Stimulated activated naive CD4-positive, alpha-beta T cell (primary cell): ENCODE results near the gene KERA.
"Not testable (repeated sequence)": the region's sequence is repeated elsewhere in the genome, so short reads cannot be mapped to it uniquely, and the experiment has no call there.

Source experiments
- DNase-seq, 6 experiments: peaks; one replicate each; lab custom pipeline; 2025; lab: John Stamatoyannopoulos, UW

The KERA gene

GRCh38 chr12:91057368-91058165 lies at the start of gene KERA:
Gene KERA, minus strand, starts transcription at chr12:91058024. Its CDS starts 1,743 bp downstream, at chr12:91056281.
- DNase-seq: no peak

DNA sequence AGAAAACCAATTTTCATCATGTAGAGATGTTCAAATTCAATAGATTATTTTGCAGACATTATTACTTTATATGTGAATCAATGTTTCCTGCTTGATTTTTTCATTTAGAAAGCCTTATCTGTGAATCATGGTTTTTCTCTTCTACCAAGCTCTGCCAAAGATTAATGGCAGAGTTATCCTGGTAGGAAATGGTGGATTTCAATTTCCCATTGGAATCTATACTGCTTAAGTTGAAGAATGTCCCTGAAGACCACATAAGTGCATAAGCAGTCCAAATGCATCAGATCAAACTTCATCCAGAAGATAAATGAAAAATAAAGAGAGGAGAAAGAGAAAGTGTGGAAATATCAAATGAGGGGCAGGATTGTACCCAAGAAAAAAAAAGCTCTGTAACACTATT lies 48.5 kb upstream of the KERA start:
- DNase-seq: no peak

DNA sequence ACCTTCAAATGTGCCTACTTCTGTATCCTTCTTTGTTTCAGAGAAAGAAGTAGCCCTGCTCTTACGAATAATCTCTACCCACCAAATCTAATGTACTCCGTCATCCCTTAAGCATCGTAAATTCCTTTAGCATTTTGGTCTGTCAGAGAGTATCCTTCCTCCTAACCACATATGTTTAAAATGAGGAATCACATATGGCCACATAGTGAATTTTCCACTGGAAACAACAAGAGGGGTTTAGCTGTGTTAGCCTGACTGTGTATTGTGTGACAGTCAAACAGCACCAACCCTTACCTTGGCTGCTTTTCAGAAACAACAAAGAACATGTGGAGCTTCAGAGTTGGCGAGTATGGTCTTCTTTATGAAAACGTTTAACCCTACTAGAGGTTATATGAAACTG lies 48.0 kb upstream of the KERA start:
- no peak for DNase-seq

DNA sequence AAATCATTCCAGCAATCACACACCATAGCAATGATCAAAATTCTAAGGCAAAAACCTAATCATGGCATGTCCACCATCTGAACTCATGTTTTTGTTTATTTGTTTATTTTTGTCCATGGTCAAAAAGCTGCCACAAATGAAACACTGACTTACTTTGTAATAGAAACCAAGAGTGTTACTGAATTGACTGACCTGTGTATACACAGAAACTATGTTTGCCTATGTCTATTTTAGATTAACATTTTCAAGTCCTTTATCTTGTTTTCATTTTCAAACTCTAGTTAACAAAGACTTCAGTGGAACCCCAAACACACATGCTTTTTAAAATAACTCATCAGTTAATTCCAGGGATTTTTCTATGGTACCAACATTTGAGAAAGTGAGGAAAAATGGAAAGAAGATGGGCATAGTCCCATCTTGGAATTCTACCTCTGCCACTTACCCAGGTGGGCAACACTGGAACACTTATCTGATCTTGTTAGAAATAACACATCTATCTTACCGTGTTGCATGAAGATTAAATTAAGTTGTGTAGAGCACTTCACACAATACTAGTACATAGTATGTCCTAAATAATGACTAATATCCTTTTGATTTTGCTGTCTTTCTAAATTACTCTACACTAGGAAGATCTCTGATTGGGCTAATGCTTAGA lies 47.1 kb upstream of the KERA start:
- no peak for DNase-seq

DNA sequence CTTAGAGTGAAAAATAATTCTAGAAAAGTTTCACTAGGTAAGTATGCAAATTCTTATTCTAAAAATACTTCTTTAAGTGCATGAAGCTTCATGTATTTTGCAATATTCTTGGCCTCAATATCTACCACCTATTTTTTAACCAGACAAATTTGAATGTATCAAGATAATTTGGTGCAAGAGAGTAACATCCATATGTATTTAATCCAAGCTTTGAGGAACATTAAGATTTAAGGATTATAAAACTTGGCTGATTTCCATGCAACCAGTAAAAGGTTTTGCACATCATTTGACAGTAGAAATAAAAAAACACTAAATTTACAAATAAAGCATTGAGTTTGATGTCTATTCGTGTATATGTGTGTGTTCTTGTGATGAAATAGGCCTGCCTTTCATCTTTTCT lies 45.8 kb upstream of the KERA start:
- no peak for DNase-seq

- no peak for DNase-seq
Observed at GRCh38 chr12:91103101-91103500, 45.3 kb upstream of the KERA start.

- DNase-seq: no peak
Observed at GRCh38 chr12:91100906-91101305, 43.1 kb upstream of the KERA start.

DNA sequence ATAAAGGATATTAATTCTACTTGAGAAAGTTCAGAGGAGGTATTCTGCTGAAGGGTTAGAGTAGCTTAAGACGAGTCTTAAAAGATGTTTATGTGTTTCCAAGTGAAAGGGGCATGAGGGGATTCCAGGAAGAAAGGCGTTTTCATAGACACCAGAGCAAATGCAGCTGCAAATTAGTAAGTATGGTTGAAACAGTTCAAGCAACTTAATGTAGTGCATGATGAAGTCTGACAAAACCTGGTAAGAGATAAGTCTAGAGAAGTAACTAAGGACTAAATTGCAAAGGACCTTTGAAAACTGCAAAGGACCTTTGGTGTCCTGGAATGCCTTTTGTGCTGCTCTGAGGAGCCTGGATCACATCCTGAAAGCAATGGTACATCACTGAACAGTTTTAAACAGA lies 42.0 kb upstream of the KERA start:
- DNase-seq: no peak

DNA sequence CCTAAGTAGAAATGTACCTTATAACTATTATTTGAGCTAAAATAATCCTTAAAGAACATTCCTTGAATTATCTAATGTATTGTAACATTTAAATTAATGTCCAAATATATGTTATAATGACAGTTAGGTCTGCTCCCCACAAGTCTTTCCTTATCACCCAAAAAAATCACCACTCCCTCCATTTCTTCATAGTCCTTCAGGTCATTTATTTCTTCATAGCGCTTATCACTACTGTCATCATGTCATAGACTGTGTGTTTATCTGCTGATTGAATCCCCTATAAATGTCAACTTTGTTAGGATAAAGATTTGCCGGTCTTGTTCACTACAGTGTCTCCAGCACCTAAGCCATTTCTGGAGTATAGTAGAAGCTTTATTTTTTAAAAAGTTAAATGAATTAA lies 41.5 kb upstream of the KERA start:
- DNase-seq: no peak

GRCh38 chr12:91098941-91099340 lies 41.1 kb upstream of the KERA start:
- DNase-seq: no peak

DNA sequence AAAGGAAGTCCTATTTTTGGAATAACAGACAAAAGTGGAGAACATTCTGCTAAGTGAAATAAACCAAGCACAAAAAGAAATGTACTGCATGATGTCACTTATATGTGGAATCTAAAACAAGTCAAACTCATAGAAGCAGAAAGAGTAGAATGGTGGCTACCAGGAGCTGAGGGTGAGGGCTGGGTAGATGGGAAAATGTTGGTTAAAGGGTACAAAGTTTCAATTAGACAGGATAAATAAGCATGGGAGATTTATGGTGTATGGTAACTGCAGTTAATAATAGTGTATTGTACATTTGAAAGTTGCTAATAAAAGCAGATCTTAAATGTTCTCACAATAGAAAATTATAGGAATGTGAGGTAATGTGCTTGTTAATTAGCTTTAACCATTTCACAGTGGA lies 40.6 kb upstream of the KERA start:
- DNase-seq: no peak

GRCh38 chr12:91094957-91095356 lies 37.1 kb upstream of the KERA start:
- no peak for DNase-seq

DNA sequence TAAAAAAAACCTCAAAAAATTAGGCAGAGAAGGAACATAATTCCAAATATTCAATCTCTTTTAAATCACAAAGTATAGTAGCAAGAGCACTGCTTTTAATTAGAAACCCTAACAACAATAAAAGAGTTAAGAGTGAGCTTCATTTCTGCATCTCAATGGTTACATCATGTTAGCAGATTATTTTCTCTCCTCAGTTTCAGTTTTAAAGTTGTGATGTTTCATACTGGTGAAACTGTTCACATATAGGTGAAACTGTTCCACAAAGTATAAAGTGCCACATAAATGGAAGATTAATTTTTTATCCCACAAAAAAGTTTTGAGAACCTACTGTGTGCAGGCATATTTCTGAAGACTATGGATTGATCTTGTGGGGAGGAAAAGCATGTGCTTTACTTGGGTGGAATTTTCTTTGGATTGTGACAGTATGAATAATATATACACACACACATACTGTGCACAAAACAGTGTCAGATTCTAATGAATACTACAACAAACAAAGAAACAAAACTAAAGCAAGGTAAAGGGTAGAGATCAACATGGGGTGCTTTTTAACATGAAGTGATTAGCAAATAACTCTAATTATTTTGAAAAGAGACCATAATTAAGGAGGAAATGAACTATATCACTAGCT lies 36.3 kb upstream of the KERA start:
- DNase-seq: no peak

DNA sequence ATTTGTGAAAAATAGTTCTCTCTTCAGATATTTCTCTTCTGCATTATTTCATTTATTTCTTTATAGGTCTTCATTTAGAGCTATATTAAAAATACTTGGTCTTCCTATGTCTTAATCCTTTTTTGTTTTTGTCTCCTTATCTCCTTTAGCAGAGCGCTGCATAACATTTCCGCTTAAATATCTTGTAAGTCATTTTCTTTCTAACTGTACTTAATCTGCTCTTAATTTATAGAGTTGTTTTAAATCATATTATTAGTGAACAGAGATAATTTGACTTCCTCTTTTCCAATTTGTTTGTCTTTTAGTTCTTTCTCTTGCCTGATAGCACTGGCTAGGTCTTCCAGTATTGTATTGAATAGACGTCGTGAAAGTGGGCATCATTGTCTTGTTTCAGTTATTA lies 35.5 kb upstream of the KERA start:
- DNase-seq: no peak

DNA sequence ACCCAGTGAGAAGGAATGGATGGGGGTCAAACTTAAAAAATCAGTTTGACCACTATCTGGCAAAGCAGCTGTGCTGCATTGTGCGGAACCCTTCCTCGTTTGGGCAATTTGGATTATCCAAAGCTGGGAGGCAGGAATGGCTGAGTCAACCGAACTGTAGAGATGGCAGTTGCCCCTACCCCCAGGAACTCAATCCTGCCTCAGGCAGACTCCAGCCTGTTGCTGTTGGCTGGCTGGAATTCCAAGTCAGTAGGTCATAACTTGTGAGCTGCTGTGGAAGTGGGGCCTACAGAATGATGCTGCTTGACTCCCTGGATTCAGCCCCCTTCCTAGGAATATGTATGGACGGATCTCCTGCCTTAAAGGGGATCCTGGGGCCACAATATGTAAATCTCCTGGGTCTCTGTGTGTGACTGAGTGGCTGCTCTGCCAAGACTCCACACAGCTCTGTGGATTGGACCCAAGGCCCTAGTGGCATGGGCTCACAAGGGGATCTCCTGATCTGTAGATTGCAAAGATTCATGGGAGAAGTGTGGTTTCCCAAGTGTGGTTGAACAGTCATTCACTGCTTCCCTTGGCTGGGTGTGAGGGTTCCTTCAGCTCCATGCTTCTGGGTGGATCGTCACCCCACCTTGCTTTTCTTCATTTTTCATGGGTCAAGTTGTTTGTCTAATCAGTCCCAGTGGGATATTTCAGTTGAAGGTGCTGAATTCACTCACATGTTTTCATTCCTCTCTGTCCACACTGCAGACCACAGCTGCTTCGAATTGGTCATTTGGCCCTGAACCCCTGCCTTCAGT lies 34.3 kb upstream of the KERA start:
- no peak for DNase-seq

GRCh38 chr12:91089953-91090352 lies 32.1 kb upstream of the KERA start:
- not testable (repeated sequence) for DNase-seq

DNA sequence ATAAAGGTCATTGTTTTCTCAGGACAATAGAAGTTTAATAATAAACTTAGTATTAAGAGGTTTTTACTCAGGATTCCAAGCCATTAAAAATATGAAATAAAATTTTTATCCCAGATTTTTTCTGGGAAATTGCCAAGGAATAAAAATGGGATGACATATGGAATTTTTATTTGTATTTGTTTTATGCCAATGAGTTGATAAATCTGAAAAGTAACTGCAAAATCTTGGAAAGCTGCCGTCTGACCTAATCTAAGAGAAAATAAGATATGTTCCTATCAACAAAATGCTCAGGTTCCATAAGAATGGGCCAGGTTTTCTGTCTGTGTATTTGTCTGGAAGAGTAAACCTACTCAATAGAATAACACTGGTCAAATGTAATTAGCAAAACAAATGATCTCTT lies 22.2 kb upstream of the KERA start:
- no peak for DNase-seq

- DNase-seq: no peak
Observed at GRCh38 chr12:91078501-91078900, 20.7 kb upstream of the KERA start.

- DNase-seq: no peak
Observed at GRCh38 chr12:91077228-91077954, 19.6 kb upstream of the KERA start.

- DNase-seq: no peak
Observed at GRCh38 chr12:91074851-91075250, 17.0 kb upstream of the KERA start.

DNA sequence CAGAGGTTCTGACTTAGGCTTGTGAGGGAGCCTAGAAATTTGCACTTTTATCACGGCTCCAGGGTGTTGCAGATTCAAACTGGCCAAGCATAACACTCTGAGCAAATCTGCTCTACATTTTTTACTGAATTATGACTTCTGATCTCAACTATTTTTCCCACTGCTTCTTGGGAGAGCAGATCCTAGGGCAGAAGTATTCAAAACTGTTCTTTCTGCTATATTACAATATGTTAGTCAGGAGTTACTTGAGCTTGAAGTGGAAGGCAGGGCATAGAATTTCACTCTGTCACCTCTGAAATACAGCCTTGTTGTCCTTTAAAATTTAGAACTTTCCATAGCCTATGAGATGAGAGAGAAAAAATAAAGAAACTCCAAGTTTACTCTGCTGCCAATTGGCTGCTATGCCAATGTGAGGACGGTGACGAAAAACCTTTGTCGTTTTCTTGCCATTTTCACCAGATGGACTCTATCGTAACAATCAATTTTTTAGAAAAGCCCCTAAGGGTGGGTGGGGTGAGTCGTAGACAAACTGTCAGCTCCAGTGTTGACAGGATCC lies 16.4 kb upstream of the KERA start:
- DNase-seq: no peak
